Transverse colon (tissue), 4 donors: ENCODE results near the gene ANO3.

Experiments used
- CTCF ChIP-seq, 5 experiments: fragments of 200-600 bp in 3 of 5; fragments of 450-650 bp in 2 of 5; sonication (generic) in 3 of 5; IDR thresholded peaks; 1 replicate in 2 of 5; 2 replicates in 3 of 5; pipeline ENCODE4 v1.5.1; 2016 to 2017; ENCODE audit warnings: antibody characterized with exemption in 5 of 5, inconsistent platforms in 3 of 5, mild to moderate bottlenecking in 2 of 5, moderate library complexity in 1 of 5
- EP300 ChIP-seq: sonication (generic); formaldehyde crosslinking; IDR thresholded peaks from one replicate; pipeline ENCODE4 v1.6.1; 2017; ENCODE audit warnings: antibody characterized with exemption, low read depth
- POLR2A ChIP-seq: fragments of 450-650 bp; IDR thresholded peaks from one replicate; pipeline ENCODE4 v1.6.1; 2016; ENCODE audit warnings: antibody characterized with exemption, mild to moderate bottlenecking, moderate library complexity
- POLR2AphosphoS5 ChIP-seq, 3 donors: sonication (generic); formaldehyde crosslinking; IDR thresholded peaks; one replicate each; pipeline ENCODE4 v1.6.1; 2016; ENCODE audit warnings: antibody characterized with exemption in 3 of 3

DNA sequence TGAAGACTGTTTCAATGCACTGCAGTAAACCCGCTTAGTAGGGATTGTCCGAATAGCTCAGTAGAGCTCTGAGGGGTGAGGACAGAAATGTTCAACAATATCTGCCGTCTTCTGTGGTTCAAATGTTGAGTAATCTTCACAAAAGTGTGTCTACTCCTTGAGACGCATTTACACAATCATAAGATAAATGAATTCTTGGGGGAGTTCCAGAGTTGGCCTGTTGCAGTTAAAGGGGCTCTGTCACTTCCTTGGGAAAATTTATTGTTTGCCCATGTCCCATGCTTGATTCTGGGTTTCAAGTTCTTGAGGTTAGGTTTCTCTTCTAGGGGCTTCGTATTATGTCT lies 614 bp downstream of the ANO3 start:
- TF ChIP-seq CTCF (IDR thresholded peaks at IDR 0.05) (no peak), POLR2A (no peak), POLR2AphosphoS5 (IDR thresholded peaks at IDR 0.05) (no peak), EP300 (no peak)
